ENCODE measurements around the gene NEDD4L. TPM values are rescaled to one million over a fixed set of nuclear protein-coding genes. Genes with fewer than 3 reads are reported as not detected.
A peak's percentile ranks its signal among the peaks of the same experiment; 100 is the strongest.

Gene NEDD4L
- total and polyA plus RNA-seq, 2 experiments from 2014 or later = 36.2 to 72.3 TPM

- H3K4me3 Mint-ChIP-seq = peak overlapping the region; percentile 96
- 0 out of 2 replicates have a peak, but pooled peaks cover 3% of the 10 kb centered on the region for H3F3A ChIP-seq (replicated peaks; ENCODE audit: low read depth)
- no peaks in the 10 kb centered on the region for H3K9me3 Mint-ChIP-seq
- H3K4me2 ChIP-seq = peak overlapping the region; percentile 84
- H3K9me2 ChIP-seq (ENCODE audit: insufficient read depth) = no peaks in the 10 kb centered on the region
- H3K27me3 ChIP-seq (ENCODE audit: insufficient read depth) = no peaks in the 10 kb centered on the region
- TF ChIP-seq JUNB (IDR thresholded peaks at IDR 0.05; ENCODE audit: unreplicated experiment) (no peak), CTCF (conservative IDR thresholded peaks at IDR 0.05; ENCODE audit: low read depth in 2 of 2) (peak; percentile 20 to 33; a peak in 2 of 4 replicates), EZH2 (IDR thresholded peaks at IDR 0.05; ENCODE audit: low read depth, unreplicated experiment) (no peak)
- DNase-seq (ENCODE audit: low spot score) = peak; percentile 31
- ATAC-seq = no peak
- H3K27ac Mint-ChIP-seq = no peak overlapping the region; the same call in 1 of the 2 replicates
- peaks cover 17% of the 10 kb centered on the region for H3K27me3 Mint-ChIP-seq (ENCODE audit: insufficient read depth, low read depth, poor library complexity)
- H3K4me1 Mint-ChIP-seq = peaks cover 32% of the 10 kb centered on the region
- H3K27ac ChIP-seq (ENCODE audit: low read depth) = no peak overlapping the region
- H3K79me2 ChIP-seq (replicated peaks; ENCODE audit: insufficient read depth) = peaks cover 69% of the 10 kb centered on the region
- peak overlapping the region; percentile 96; the same call in 1 of the 2 replicates for H3K4me3 ChIP-seq
- H3K36me3 Mint-ChIP-seq (ENCODE audit: low read depth) = no peaks in the 10 kb centered on the region
- no peaks in the 10 kb centered on the region for H3K36me3 ChIP-seq (ENCODE audit: insufficient read depth)
- no peak overlapping the region for H2AFZ ChIP-seq
- H4K20me1 ChIP-seq (replicated peaks; ENCODE audit: insufficient read depth) = peaks cover 18% of the 10 kb centered on the region
- peaks cover 21% of the 10 kb centered on the region for H3K4me1 ChIP-seq (ENCODE audit: insufficient read depth)
Observed at GRCh38 chr18:58046794-58047555, 2.9 kb downstream of the NEDD4L start.

GRCh38 chr18:58047556-58047882 lies 3.5 kb downstream of the NEDD4L start:
- Histone ChIP-seq H3K9me2 (ENCODE audit: insufficient read depth) (no peaks in the 10 kb centered on the region), H3K27me3 (ENCODE audit: insufficient read depth) (no peaks in the 10 kb centered on the region), H3K4me1 (ENCODE audit: insufficient read depth) (peaks cover 21% of the 10 kb centered on the region), H3F3A (replicated peaks; ENCODE audit: low read depth) (0 out of 2 replicates have a peak, but pooled peaks cover 3% of the 10 kb centered on the region), H4K20me1 (replicated peaks; ENCODE audit: insufficient read depth) (peaks cover 18% of the 10 kb centered on the region), H3K36me3 (ENCODE audit: insufficient read depth) (no peaks in the 10 kb centered on the region), H3K4me3 (no peak overlapping the region), H3K4me2 (no peak overlapping the region), H2AFZ (no peak overlapping the region), H3K79me2 (replicated peaks; ENCODE audit: insufficient read depth) (peaks cover 75% of the 10 kb centered on the region), H3K27ac (ENCODE audit: low read depth) (no peak overlapping the region)
- no peak for ATAC-seq
- Mint-ChIP-seq H3K9me3 (no peaks in the 10 kb centered on the region), H3K4me3 (peak overlapping the region; percentile 12; the same call in 1 of the 3 replicates), H3K27me3 (ENCODE audit: insufficient read depth, low read depth, poor library complexity) (peaks cover 14% of the 10 kb centered on the region), H3K27ac (no peak overlapping the region; the same call in 1 of the 2 replicates), H3K4me1 (peaks cover 36% of the 10 kb centered on the region), H3K36me3 (ENCODE audit: low read depth) (no peaks in the 10 kb centered on the region)
- no peak for DNase-seq (ENCODE audit: low spot score)
- TF ChIP-seq EZH2phosphoT487 (IDR thresholded peaks at IDR 0.05; ENCODE audit: unreplicated experiment) (no peak), POLR2AphosphoS5 (IDR thresholded peaks at IDR 0.05; ENCODE audit: low read depth) (no peak)

- no peaks in the 10 kb centered on the region for H3K9me3 Mint-ChIP-seq
- peaks cover 3% of the 10 kb centered on the region; the same call in 1 of the 3 replicates for H3K36me3 Mint-ChIP-seq (ENCODE audit: low read depth)
- Histone ChIP-seq H3F3A (replicated peaks; ENCODE audit: low read depth) (0 out of 2 replicates have a peak, but pooled peaks cover 3% of the 10 kb centered on the region), H2AFZ (no peak overlapping the region), H3K27me3 (ENCODE audit: insufficient read depth) (no peaks in the 10 kb centered on the region), H3K4me2 (no peak overlapping the region), H4K20me1 (replicated peaks; ENCODE audit: insufficient read depth) (peaks cover 18% of the 10 kb centered on the region), H3K4me3 (no peak overlapping the region), H3K27ac (ENCODE audit: low read depth) (no peak overlapping the region), H3K36me3 (ENCODE audit: insufficient read depth) (no peaks in the 10 kb centered on the region), H3K9me2 (ENCODE audit: insufficient read depth) (no peaks in the 10 kb centered on the region), H3K4me1 (ENCODE audit: insufficient read depth) (peaks cover 15% of the 10 kb centered on the region), H3K79me2 (replicated peaks; ENCODE audit: insufficient read depth) (peaks cover 81% of the 10 kb centered on the region)
- no peak overlapping the region for H3K27ac Mint-ChIP-seq
- ATAC-seq (no peak), DNase-seq (ENCODE audit: low spot score) (no peak)
- no peak overlapping the region for H3K4me3 Mint-ChIP-seq
- H3K27me3 Mint-ChIP-seq (ENCODE audit: insufficient read depth, low read depth, poor library complexity) = peaks cover 10% of the 10 kb centered on the region
- H3K4me1 Mint-ChIP-seq = peaks cover 35% of the 10 kb centered on the region
- TF ChIP-seq ETS1 (IDR thresholded peaks at IDR 0.05) (no peak), ZNF331 (CRISPR knock-in tag; IDR thresholded peaks at IDR 0.05; ENCODE audit: low read depth) (no peak), STAT1 (IDR thresholded peaks at IDR 0.05; ENCODE audit: unreplicated experiment) (no peak), NANOG (IDR thresholded peaks at IDR 0.05; ENCODE audit: borderline replicate concordance) (no peak), ZNF114 (CRISPR knock-in tag; IDR thresholded peaks at IDR 0.05) (no peak), REST (IDR thresholded peaks at IDR 0.05; ENCODE audit: unreplicated experiment) (no peak)
Observed at GRCh38 chr18:58048081-58048642, 4.1 kb downstream of the NEDD4L start.
